Stimulated activated CD4-positive, alpha-beta T cell treated with anti-CD3 and anti-CD28 coated beads, Interleukin-1b, Interleukin-23, amount 100 ng/mL, for 24 hours (primary cell): ENCODE results near the gene HPS4.
"Not testable (repeated sequence)": the region's sequence is repeated elsewhere in the genome, so short reads cannot be mapped to it uniquely, and the experiment has no call there.

Experiments used
- DNase-seq, 4 experiments: peaks; one replicate each; pipeline ENCODE4 v3.0.0-alpha.2; 2020; ENCODE audit warnings: low read depth in 4 of 4, low spot score in 1 of 4

Gene HPS4

GRCh38 chr22:26444777-26445176 is 38.8 kb downstream of the HPS4 start:
- no peak for DNase-seq

- no peak for DNase-seq
These were observed 39.5 kb downstream of the HPS4 start for GRCh38 chr22:26443901-26444690.

- no peak for DNase-seq
These were observed 41.4 kb downstream of the HPS4 start for GRCh38 chr22:26442086-26442756.

- DNase-seq = no peak
These were observed 44.0 kb downstream of the HPS4 start for GRCh38 chr22:26439559-26439958.

GRCh38 chr22:26438776-26439175 is 44.8 kb downstream of the HPS4 start:
- DNase-seq = not testable (repeated sequence)

GRCh38 chr22:26437694-26438392 is 45.7 kb downstream of the HPS4 start:
- DNase-seq = no peak

DNA sequence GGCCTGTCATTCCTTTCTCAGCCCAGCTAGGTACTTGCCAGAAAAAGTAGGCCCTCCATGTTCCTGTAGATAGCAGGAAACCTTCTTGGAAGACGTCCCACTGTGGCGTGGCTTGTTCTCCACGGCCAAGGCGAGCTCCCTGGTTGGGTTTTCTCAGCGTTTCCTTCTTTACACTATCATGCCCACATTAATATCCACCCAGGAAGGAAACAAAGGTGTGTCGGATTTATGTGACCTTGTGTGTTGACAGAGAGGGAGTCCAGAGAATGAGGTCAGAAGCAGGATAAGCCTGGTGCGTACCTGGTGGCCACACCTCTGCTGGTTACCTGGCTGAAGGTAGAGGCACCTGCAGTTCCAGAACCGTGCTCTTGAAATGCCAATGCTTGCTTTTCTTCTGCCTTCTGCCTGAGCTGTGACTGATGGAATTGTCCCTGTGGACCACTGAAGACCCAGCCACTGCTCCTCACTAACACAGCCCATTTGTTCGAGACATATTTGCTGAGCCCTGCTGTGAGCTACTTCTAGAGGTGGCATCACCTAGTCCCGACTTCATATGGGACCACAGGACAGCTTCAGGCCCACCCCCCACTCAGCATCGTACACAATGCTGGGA is 46.6 kb downstream of the HPS4 start:
- DNase-seq = no peak

GRCh38 chr22:26435327-26436093 is 48.1 kb downstream of the HPS4 start:
- DNase-seq = no peak

GRCh38 chr22:26433805-26434204 is 49.8 kb downstream of the HPS4 start:
- DNase-seq = no peak

DNA sequence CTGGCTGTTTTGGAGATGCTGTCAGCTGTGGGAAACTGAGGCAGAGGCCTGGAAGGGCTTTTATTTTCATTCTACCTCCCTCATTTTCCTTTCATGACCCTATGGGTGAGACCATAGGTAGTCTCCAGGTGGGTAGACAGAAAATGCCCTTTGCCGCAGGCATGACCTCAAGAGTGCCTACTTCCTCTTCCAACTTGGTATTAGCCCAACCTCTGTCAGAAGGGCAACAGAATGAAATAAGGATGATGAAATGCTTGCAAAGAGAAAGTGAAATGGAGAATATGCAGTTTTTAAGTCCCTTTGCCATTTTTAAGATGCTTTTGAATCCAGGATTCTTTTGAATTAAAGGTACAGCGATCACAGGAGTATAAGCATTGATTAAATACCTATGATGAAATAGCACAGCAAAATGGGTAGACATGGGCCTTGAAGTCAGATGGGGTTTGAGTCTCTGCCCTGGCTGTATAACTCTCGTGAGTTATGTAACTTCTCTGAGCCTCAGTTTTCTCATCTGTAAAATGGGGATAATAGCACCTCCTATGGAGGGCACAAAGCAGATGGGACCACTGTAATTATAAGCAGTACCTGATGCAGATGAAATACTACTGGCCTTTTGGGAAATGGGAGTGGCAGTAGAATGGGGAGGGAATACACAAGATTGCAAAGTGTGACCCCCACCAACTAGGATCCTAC is 50.8 kb downstream of the HPS4 start:
- DNase-seq = no peak

GRCh38 chr22:26431261-26431995 is 52.2 kb downstream of the HPS4 start:
- DNase-seq = no peak

DNA sequence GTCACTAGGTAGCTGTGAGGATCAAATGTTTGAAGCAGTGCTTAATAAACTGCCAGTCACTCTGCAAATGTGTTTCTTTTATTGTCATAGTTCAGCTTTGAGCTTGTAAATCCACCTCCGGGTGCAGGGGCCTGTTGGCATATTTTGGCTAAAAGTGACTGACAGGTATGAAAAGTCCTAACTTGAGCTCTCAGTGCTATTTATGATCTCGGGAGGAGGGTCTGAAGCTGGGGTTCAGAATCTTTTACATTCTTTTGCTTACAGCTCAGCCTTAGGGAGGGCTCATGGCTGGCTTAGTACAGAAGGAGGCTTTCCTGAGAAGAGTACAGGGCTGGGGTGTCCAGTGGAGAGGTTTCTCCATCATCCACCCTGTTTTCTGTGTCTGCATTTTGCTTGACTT is 53.0 kb downstream of the HPS4 start:
- no peak for DNase-seq

GRCh38 chr22:26429458-26430286 is 53.9 kb downstream of the HPS4 start:
- DNase-seq = no peak

GRCh38 chr22:26428515-26429457 is 54.8 kb downstream of the HPS4 start, which contains the start of gene ASPHD2:
Gene ASPHD2, plus strand, starts transcription at chr22:26429260. Its CDS starts 4,356 bp downstream, at chr22:26433616.
- peak; percentile 42 to 68 (median 59) for DNase-seq

DNA sequence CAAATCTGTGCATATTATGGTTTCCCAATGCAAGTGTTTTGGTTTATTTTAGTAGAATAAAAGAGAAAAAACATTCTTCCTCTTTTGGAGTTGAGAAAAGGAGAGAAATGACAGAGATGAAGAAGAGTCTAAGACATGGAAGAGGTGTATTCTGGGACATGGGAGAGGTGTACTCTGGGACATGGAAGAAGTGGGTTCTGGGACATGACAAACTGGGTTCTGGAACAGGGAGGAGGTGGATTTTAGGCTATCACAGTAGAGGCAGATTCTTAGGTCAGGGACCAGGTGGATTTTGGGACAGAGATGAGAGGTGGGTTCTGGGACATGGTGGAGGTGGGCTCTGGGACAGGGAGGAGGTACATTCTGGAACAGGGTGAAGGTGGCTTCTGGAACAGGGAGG is 56.7 kb downstream of the HPS4 start:
- no peak for DNase-seq

DNA sequence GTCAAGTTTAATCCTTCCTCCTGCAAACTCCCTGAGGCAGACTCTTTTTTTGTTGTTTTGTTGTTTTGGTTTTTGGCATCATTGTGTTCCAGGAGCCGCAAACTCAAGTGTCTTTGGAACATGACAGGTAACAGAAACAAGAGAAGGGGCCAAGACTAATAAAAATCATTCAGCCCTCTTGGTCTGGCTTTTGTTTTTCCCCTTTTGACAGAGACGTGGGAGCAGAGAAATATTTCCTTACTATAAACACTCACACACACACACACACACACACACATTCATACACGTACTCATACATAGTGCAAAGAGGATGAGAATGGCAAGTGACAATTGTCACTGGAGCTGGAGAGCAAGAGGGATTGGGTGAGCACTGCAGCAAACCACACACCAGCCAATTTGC is 65.0 kb downstream of the HPS4 start:
- DNase-seq = no peak

DNA sequence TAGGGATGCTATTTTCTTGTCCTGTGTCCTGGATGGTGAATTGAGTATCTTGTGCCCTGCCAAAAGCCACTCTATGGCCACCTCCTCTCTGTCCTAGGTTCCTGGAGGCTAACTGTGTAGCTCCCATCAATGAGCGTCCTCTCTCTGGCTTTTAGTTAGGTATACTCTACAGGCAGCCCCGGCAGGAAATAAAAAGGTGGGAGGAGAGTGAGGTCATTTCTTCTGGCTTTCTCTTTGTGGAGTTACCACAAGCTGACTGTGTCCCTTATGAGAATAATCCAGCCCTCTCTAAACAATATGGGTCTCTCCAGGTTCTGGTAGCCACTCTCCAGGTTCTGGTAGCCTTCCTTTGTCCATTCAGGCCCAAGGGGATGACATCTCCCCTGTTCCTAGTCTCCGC is 66.2 kb downstream of the HPS4 start:
- no peak for DNase-seq
